Rectal smooth muscle tissue (tissue), 1 donor: Measurements from ENCODE around the gene MACO1.
A peak's percentile ranks its signal among the peaks of the same experiment; 100 is the strongest.

Source experiments
- H3K27ac ChIP-seq: one replicate; pipeline ENCODE4 v1.7.0; 2013; ENCODE audit warnings: low read depth, low read length, inconsistent platforms
- H3K27me3 ChIP-seq: one replicate; pipeline ENCODE4 v1.7.0; 2013; ENCODE audit warnings: low read length; ENCODE audit not compliant: control insufficient read depth, insufficient read depth
- H3K36me3 ChIP-seq: one replicate; pipeline ENCODE4 v1.7.0; 2013; ENCODE audit warnings: low read length; ENCODE audit not compliant: control insufficient read depth, insufficient read depth
- H3K4me1 ChIP-seq: one replicate; pipeline ENCODE4 v1.7.0; 2013; ENCODE audit warnings: low read length; ENCODE audit not compliant: control insufficient read depth, insufficient read depth
- H3K4me3 ChIP-seq: one replicate; pipeline ENCODE4 v1.7.0; 2013; ENCODE audit warnings: low read length
- H3K9ac ChIP-seq: one replicate; pipeline ENCODE4 v1.7.0; 2013; ENCODE audit warnings: low read length

The MACO1 gene

GRCh38 chr1:25548601-25549000 lies 117.9 kb downstream of the MACO1 start:
- Histone ChIP-seq H3K36me3 (no peaks in the 10 kb centered on the region), H3K4me1 (peaks cover 7% of the 10 kb centered on the region), H3K9ac (no peak overlapping the region), H3K27me3 (no peaks in the 10 kb centered on the region), H3K27ac (no peak overlapping the region), H3K4me3 (no peak overlapping the region)

GRCh38 chr1:25549273-25550154 lies 118.8 kb downstream of the MACO1 start:
- peak overlapping the region; percentile 42 for H3K4me3 ChIP-seq
- peak overlapping the region; percentile 59 for H3K9ac ChIP-seq
- peaks cover 6% of the 10 kb centered on the region for H3K4me1 ChIP-seq
- no peaks in the 10 kb centered on the region for H3K27me3 ChIP-seq
- H3K36me3 ChIP-seq = peaks cover 2% of the 10 kb centered on the region
- no peak overlapping the region for H3K27ac ChIP-seq
